ENCODE data around the gene NAGPA. TPM values are rescaled to one million over a fixed set of nuclear protein-coding genes. Genes with fewer than 3 reads are reported as not detected.

NAGPA gene
- total RNA-seq, 3 donors from 2014 or later: 21.5 to 34.7 (median 24.9) TPM

GRCh38 chr16:5022521-5022920 lies 11.2 kb downstream of the NAGPA start:
- no peak for ATAC-seq
- intact Hi-C loops (cut with DNase I, micrococcal nuclease): no loop called here
- TF ChIP-seq, protein P1, sequence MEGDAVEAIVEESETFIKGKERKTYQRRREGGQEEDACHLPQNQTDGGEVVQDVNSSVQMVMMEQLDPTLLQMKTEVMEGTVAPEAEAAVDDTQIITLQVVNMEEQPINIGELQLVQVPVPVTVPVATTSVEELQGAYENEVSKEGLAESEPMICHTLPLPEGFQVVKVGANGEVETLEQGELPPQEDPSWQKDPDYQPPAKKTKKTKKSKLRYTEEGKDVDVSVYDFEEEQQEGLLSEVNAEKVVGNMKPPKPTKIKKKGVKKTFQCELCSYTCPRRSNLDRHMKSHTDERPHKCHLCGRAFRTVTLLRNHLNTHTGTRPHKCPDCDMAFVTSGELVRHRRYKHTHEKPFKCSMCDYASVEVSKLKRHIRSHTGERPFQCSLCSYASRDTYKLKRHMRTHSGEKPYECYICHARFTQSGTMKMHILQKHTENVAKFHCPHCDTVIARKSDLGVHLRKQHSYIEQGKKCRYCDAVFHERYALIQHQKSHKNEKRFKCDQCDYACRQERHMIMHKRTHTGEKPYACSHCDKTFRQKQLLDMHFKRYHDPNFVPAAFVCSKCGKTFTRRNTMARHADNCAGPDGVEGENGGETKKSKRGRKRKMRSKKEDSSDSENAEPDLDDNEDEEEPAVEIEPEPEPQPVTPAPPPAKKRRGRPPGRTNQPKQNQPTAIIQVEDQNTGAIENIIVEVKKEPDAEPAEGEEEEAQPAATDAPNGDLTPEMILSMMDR (IDR thresholded peaks at IDR 0.05): no peak

GRCh38 chr16:5020551-5020950 lies 13.2 kb downstream of the NAGPA start:
- H3K4me1 ChIP-seq (ENCODE audit: low read depth): peaks cover 3% of the 10 kb centered on the region
- ATAC-seq (no peak), DNase-seq (no peak)
- H3K4me3 ChIP-seq: no peak overlapping the region
- H3K36me3 ChIP-seq (ENCODE audit: low read depth): no peaks in the 10 kb centered on the region
- intact Hi-C loops (cut with DNase I, micrococcal nuclease): no loop called here
- TF ChIP-seq, protein P1 (IDR thresholded peaks at IDR 0.05): no peak
- no peaks in the 10 kb centered on the region for H3K9me3 ChIP-seq

More at GRCh38 chr16:5022521-5022920, 11.2 kb downstream of the NAGPA start:
- Histone ChIP-seq H3K9me3 (no peaks in the 10 kb centered on the region), H3K36me3 (ENCODE audit: low read depth) (no peaks in the 10 kb centered on the region), H3K4me3 (no peak overlapping the region), H3K4me1 (ENCODE audit: low read depth) (peaks cover 3% of the 10 kb centered on the region)
- no peak for DNase-seq

DNA sequence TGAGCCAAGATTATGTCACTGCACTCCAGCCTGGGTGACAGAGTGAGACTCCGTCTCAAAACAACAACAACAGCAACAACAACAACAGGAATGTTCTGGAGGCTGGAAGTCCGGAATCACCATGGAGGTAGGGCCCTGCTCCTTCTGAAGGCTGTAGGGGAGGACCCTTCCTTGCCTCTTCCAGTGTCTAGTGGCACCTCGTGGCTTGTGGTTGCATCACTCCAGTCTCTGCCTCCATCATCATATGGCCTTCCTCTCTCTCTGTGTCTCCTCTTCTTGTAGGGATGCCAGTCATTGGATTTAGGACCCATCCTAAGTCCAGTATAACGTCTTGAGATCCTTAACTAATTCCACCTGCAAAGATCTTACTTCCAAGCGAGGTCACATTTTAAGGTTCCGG lies 14.0 kb downstream of the NAGPA start:
- Histone ChIP-seq H3K4me1 (ENCODE audit: low read depth) (peaks cover 3% of the 10 kb centered on the region), H3K4me3 (no peak overlapping the region), H3K36me3 (ENCODE audit: low read depth) (no peaks in the 10 kb centered on the region), H3K9me3 (no peaks in the 10 kb centered on the region)
- DNase-seq (no peak), ATAC-seq (no peak)
- intact Hi-C loops (cut with DNase I, micrococcal nuclease): no loop called here
- TF ChIP-seq, protein P1 (IDR thresholded peaks at IDR 0.05): no peak

DNA sequence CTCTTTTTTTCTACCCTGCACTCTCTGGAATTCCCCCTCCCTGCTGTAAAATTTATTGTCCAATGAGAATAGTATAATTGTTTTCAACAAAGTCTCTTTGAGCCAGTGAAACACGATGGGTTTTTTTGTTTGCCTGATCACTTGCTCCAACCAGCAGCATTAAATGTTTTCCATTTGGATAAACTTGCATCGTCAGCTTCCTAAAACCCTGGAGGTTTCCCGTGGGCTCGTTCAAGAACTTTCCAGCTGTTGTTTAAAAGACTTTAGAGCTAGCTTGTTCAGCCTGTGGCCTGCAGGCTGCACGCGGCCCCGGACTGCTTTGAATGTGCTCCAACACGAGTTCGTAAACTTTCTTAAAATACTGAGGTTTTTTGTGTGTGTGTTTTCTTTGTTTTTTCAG lies 14.9 kb downstream of the NAGPA start:
- Histone ChIP-seq H3K9me3 (no peaks in the 10 kb centered on the region), H3K36me3 (ENCODE audit: low read depth) (no peaks in the 10 kb centered on the region), H3K4me3 (no peak overlapping the region), H3K4me1 (ENCODE audit: low read depth) (no peaks in the 10 kb centered on the region)
- TF ChIP-seq, protein P1 (IDR thresholded peaks at IDR 0.05): no peak
- ATAC-seq (no peak), DNase-seq (no peak)
- intact Hi-C loops (cut with DNase I, micrococcal nuclease): no loop called here

DNA sequence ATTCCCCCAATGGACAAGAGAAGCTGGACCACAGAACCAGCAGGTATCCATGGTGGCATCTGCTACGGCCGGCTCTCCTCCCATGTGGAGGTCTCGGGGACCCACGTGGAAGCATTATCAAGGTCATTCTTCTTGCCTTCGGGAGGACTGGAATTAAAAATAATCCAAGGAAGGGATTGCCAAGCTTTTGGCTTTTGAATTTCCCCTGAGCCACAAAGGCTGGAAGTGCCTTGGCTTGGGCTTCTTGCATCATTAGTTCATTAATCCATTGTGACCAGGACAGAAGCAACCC lies 16.1 kb downstream of the NAGPA start:
- DNase-seq: no peak
- ATAC-seq: no peak
- H3K9me3 ChIP-seq: no peaks in the 10 kb centered on the region
- H3K36me3 ChIP-seq (ENCODE audit: low read depth): no peaks in the 10 kb centered on the region
- H3K4me1 ChIP-seq (ENCODE audit: low read depth): no peaks in the 10 kb centered on the region
- H3K4me3 ChIP-seq: no peak overlapping the region
- TF ChIP-seq, protein P1 (IDR thresholded peaks at IDR 0.05): no peak
- intact Hi-C loops (cut with DNase I, micrococcal nuclease): no loop called here

DNA sequence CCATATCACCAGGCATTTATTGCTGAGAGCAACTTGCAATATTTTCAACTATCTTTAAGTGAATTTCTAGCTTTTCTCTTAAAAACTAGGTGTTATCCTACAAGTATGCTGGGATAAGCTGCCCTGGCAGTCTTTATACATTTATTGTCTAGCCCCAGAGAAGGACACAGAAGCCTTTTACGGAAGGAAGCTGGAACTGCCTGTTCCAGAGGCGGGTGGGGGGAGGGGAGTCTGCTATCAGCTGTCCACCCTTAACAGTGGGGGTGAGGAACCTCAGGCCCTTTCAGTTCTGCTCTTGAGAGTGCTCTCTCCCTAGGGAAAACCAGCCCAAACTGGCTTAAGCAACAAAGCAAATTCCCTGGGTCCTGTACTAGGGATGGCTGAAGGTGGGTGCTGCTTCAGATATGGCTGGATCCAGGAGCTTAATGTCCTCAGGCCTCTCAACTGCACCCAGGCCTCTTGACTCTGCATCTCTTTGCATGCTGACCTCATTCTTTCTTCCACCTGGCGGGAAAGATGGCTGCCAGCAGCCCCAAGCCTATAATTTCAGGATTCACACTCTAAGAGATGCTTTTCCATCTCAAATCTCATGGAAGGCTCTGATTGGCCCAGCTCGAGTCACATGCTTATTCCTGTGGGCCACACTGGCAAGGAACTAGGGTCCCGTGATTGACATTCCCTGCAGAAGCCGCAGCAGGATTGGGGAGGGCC lies 16.6 kb downstream of the NAGPA start:
- no peak for ATAC-seq
- intact Hi-C loops (cut with DNase I, micrococcal nuclease): no loop called here
- Histone ChIP-seq H3K4me3 (no peak overlapping the region), H3K9me3 (no peaks in the 10 kb centered on the region), H3K36me3 (ENCODE audit: low read depth) (no peaks in the 10 kb centered on the region), H3K4me1 (ENCODE audit: low read depth) (no peaks in the 10 kb centered on the region)
- DNase-seq: no peak
- TF ChIP-seq, protein P1 (IDR thresholded peaks at IDR 0.05): no peak
